Parathyroid adenoma (tissue), 2 donors: ENCODE results near the gene DISC1.

Experiments
- H2AFZ ChIP-seq: fragments of 300-600 bp; sonication (generic); one replicate; pipeline ENCODE4 v1.7.0; 2017; ENCODE audit warnings: antibody characterized with exemption, mild to moderate bottlenecking
- H3K27ac ChIP-seq: fragments of 300-600 bp; sonication (generic); one replicate; pipeline ENCODE4 v1.7.0; 2017
- H3K27me3 ChIP-seq: fragments of 300-600 bp; sonication (generic); one replicate; pipeline ENCODE4 v1.7.0; 2017; ENCODE audit warnings: low read length; ENCODE audit not compliant: control insufficient read depth, insufficient read depth
- H3K36me3 ChIP-seq: fragments of 300-600 bp; sonication (generic); one replicate; pipeline ENCODE4 v1.7.0; 2017; ENCODE audit warnings: low read length; ENCODE audit not compliant: control insufficient read depth, insufficient read depth
- H3K4me1 ChIP-seq: fragments of 300-600 bp; sonication (generic); one replicate; pipeline ENCODE4 v1.7.0; 2017; ENCODE audit warnings: control low read depth
- H3K4me2 ChIP-seq: fragments of 300-600 bp; sonication (generic); one replicate; pipeline ENCODE4 v1.7.0; 2017; ENCODE audit warnings: low read length
- H3K4me3 ChIP-seq: fragments of 300-600 bp; sonication (generic); one replicate; pipeline ENCODE4 v1.7.0; 2017; ENCODE audit warnings: low read depth, low read length
- H3K79me2 ChIP-seq: fragments of 300-600 bp; sonication (generic); one replicate; pipeline ENCODE4 v1.7.0; 2017; ENCODE audit warnings: control low read depth
- H3K9ac ChIP-seq: fragments of 300-600 bp; sonication (generic); one replicate; pipeline ENCODE4 v1.7.0; 2017; ENCODE audit warnings: mild to moderate bottlenecking
- H3K9me3 ChIP-seq: fragments of 300-600 bp; sonication (generic); one replicate; pipeline ENCODE4 v1.7.0; 2017; ENCODE audit warnings: low read length; ENCODE audit not compliant: control insufficient read depth
- CTCF ChIP-seq: fragments of 300-600 bp; sonication (generic); IDR thresholded peaks from one replicate; pipeline ENCODE4 v1.7.0; 2017; ENCODE audit warnings: antibody characterized with exemption, mild to moderate bottlenecking
- donor health status: primary hyperparathyroidism.

The DISC1 gene

GRCh38 chr1:231821281-231821680 lies 194.7 kb downstream of the DISC1 start:
- no peak overlapping the region for H3K27ac ChIP-seq
- no peaks in the 10 kb centered on the region for H3K9me3 ChIP-seq
- no peak for TF ChIP-seq CTCF
- no peaks in the 10 kb centered on the region for H3K27me3 ChIP-seq
- no peaks in the 10 kb centered on the region for H3K79me2 ChIP-seq
- H3K4me2 ChIP-seq = no peak overlapping the region
- no peaks in the 10 kb centered on the region for H3K4me1 ChIP-seq
- H2AFZ ChIP-seq = no peak overlapping the region
- no peak overlapping the region for H3K9ac ChIP-seq
- H3K36me3 ChIP-seq = no peaks in the 10 kb centered on the region
- H3K4me3 ChIP-seq = no peak overlapping the region

GRCh38 chr1:231822041-231822440 lies 195.5 kb downstream of the DISC1 start:
- Histone ChIP-seq H3K79me2 (no peaks in the 10 kb centered on the region), H3K9me3 (no peaks in the 10 kb centered on the region), H3K4me1 (no peaks in the 10 kb centered on the region), H3K4me3 (no peak overlapping the region), H3K4me2 (no peak overlapping the region), H3K27me3 (no peaks in the 10 kb centered on the region), H3K27ac (no peak overlapping the region), H3K36me3 (no peaks in the 10 kb centered on the region), H3K9ac (no peak overlapping the region), H2AFZ (no peak overlapping the region)
- no peak for TF ChIP-seq CTCF

- no peaks in the 10 kb centered on the region for H3K79me2 ChIP-seq
- no peaks in the 10 kb centered on the region for H3K36me3 ChIP-seq
- H3K9me3 ChIP-seq = no peaks in the 10 kb centered on the region
- no peaks in the 10 kb centered on the region for H3K27me3 ChIP-seq
- H3K27ac ChIP-seq = no peak overlapping the region
- H3K4me1 ChIP-seq = no peaks in the 10 kb centered on the region
- H2AFZ ChIP-seq = no peak overlapping the region
- H3K9ac ChIP-seq = no peak overlapping the region
- H3K4me2 ChIP-seq = no peak overlapping the region
- TF ChIP-seq CTCF = no peak
- H3K4me3 ChIP-seq = no peak overlapping the region
Observed at GRCh38 chr1:231826566-231826965, 200.0 kb downstream of the DISC1 start.

GRCh38 chr1:231827337-231828105 lies 200.9 kb downstream of the DISC1 start:
- TF ChIP-seq CTCF = no peak
- H3K27ac ChIP-seq = no peak overlapping the region
- no peak overlapping the region for H2AFZ ChIP-seq
- H3K4me1 ChIP-seq = no peaks in the 10 kb centered on the region
- no peaks in the 10 kb centered on the region for H3K36me3 ChIP-seq
- H3K27me3 ChIP-seq = no peaks in the 10 kb centered on the region
- H3K4me2 ChIP-seq = no peak overlapping the region
- no peak overlapping the region for H3K9ac ChIP-seq
- no peak overlapping the region for H3K4me3 ChIP-seq
- H3K79me2 ChIP-seq = no peaks in the 10 kb centered on the region
- no peaks in the 10 kb centered on the region for H3K9me3 ChIP-seq
